Glomerular endothelial cell (primary cell): Measurements from ENCODE around the gene ENTPD7. TPM values are rescaled to one million over a fixed set of nuclear protein-coding genes. Genes with fewer than 3 reads are reported as not detected.
"Not testable (repeated sequence)": the region's sequence is repeated elsewhere in the genome, so short reads cannot be mapped to it uniquely, and the experiment has no call there.

Source experiments
- DNase-seq: peaks from one replicate; pipeline ENCODE4 v3.0.0-alpha.2; 2011; ENCODE audit warnings: low read depth, low spot score; ENCODE audit errors: extremely low read depth
- total RNA-seq: library from RNA; depleted of rRNA; stranded (reverse); fragments of >200 nt; gene quantifications from 2 replicates; pipeline ENCODE4 v1.2.3, GENCODE V29; 2015

ENTPD7 gene
- total RNA-seq, 1 donor from 2014 or later, result 20.7 TPM

- no peak for DNase-seq
Measured at GRCh38 chr10:99682752-99683151, 23.4 kb downstream of the ENTPD7 start.

- no peak for DNase-seq
Measured at GRCh38 chr10:99685597-99685967, 26.3 kb downstream of the ENTPD7 start.

GRCh38 chr10:99689461-99689860 lies 30.2 kb downstream of the ENTPD7 start:
- no peak for DNase-seq

- DNase-seq, result no peak
Measured at GRCh38 chr10:99693933-99694583, 34.7 kb downstream of the ENTPD7 start.

GRCh38 chr10:99695761-99696160 lies 36.5 kb downstream of the ENTPD7 start:
- no peak for DNase-seq

GRCh38 chr10:99698504-99699080 lies 39.3 kb downstream of the ENTPD7 start:
- DNase-seq, result no peak

- no peak for DNase-seq
Measured at GRCh38 chr10:99700649-99701048, 41.3 kb downstream of the ENTPD7 start.

GRCh38 chr10:99708428-99709012 lies 49.2 kb downstream of the ENTPD7 start:
- no peak for DNase-seq

- no peak for DNase-seq
Measured at GRCh38 chr10:99709480-99710229, 50.3 kb downstream of the ENTPD7 start.

- DNase-seq, result peak; percentile 33
Measured at GRCh38 chr10:99711129-99711719, 51.9 kb downstream of the ENTPD7 start.

- DNase-seq, result no peak
Measured at GRCh38 chr10:99714446-99714845, 55.1 kb downstream of the ENTPD7 start.

- no peak for DNase-seq
Measured at GRCh38 chr10:99720387-99720786, 61.1 kb downstream of the ENTPD7 start.

GRCh38 chr10:99730026-99730425 lies 70.7 kb downstream of the ENTPD7 start:
- no peak for DNase-seq

- DNase-seq, result no peak
Measured at GRCh38 chr10:99731306-99732032, 72.2 kb downstream of the ENTPD7 start.

- peak; percentile 78 for DNase-seq
Measured at GRCh38 chr10:99732033-99732842, 72.9 kb downstream of the ENTPD7 start, which contains the start of the genes COX15 and CUTC. COX15 (minus strand) TSS chr10:99732127; CDS start chr10:99732049, 78 bp downstream. CUTC (plus strand) TSS chr10:99732234; CDS start chr10:99732349, 115 bp downstream.

- no peak for DNase-seq
Measured at GRCh38 chr10:99733366-99733765, 74.1 kb downstream of the ENTPD7 start.

- not testable (repeated sequence) for DNase-seq
Measured at GRCh38 chr10:99734111-99734510, 74.8 kb downstream of the ENTPD7 start.

GRCh38 chr10:99740260-99740659 lies 81.0 kb downstream of the ENTPD7 start:
- DNase-seq, result no peak

- DNase-seq, result no peak
Measured at GRCh38 chr10:99740933-99741559, 81.7 kb downstream of the ENTPD7 start.
